LNCaP clone FGC (cell line): Measurements from ENCODE around the gene APOL2.
"Not testable (repeated sequence)": the region's sequence is repeated elsewhere in the genome, so short reads cannot be mapped to it uniquely, and the experiment has no call there.

Source experiments
- DNase-seq: peaks from one replicate; pipeline ENCODE4 v3.0.0-alpha.2; 2011; ENCODE audit warnings: low read depth
- H3K4me3 ChIP-seq: 2 replicates; pipeline ENCODE4 v1.5.1; 2011; ENCODE audit warnings: mild to moderate bottlenecking, low read depth, low read length, control low read depth
- TF ChIP-seq, protein P1 (sequence below): IDR thresholded peaks from 2 replicates; pipeline ENCODE4 v1.5.1; 2012; ENCODE audit warnings: mild to moderate bottlenecking; ENCODE audit not compliant: control insufficient read depth, insufficient read depth; ENCODE audit errors: extremely low read depth

APOL2 gene

DNA sequence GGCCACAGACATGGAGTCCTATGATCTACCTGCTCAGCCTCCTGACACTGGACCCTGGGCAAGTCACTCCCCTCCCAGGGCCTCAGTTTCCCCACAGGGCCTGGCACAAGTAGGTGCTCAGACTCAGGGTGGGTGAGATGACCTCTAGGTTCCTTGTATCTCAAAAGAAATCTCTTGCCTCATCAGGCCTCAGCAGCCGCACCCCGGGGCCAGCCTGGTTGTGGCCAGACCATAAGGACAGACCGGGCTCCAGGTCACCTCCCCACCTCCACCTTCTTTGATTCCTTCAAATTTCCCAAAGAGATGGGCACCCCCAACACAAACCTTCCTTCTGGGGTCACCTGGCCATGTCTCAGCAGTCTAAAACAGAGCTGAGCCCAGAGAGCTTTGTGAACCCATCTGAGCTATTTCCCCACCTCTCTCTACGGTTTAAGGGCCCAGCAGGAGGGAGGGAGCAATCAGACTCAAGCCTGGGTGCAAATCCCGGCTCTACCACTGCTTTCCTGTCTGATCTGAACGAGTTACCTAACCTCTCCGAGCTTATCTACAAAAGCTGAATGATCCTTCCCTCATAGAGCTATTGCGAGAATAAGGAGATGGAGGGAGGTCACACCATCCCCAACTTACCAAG lies 35.2 kb downstream of the APOL2 start:
- TF ChIP-seq, protein P1, sequence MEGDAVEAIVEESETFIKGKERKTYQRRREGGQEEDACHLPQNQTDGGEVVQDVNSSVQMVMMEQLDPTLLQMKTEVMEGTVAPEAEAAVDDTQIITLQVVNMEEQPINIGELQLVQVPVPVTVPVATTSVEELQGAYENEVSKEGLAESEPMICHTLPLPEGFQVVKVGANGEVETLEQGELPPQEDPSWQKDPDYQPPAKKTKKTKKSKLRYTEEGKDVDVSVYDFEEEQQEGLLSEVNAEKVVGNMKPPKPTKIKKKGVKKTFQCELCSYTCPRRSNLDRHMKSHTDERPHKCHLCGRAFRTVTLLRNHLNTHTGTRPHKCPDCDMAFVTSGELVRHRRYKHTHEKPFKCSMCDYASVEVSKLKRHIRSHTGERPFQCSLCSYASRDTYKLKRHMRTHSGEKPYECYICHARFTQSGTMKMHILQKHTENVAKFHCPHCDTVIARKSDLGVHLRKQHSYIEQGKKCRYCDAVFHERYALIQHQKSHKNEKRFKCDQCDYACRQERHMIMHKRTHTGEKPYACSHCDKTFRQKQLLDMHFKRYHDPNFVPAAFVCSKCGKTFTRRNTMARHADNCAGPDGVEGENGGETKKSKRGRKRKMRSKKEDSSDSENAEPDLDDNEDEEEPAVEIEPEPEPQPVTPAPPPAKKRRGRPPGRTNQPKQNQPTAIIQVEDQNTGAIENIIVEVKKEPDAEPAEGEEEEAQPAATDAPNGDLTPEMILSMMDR = no peak
- H3K4me3 ChIP-seq = no peak overlapping the region
- no peak for DNase-seq

DNA sequence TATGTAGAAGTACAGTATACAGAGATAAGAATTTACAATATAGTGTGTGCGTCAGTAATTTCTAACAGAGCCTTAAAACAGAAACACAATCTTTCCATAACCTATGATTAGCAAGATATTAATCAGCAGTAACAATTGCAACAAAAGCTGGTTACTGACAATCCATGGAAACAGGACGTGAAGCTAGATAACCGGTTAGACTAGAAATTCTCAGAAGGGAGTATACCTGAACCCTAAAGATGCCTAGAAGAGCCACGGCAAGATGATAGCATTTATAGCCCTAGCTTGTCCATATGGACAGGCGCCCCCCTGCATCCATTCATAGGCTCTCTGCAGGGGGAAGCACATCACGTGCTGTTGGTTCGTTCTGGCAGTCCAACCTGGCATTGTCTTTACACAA lies 35.9 kb downstream of the APOL2 start:
- H3K4me3 ChIP-seq = peak overlapping the region; percentile 22; the same call in 1 of the 2 replicates
- peak; percentile 52 for DNase-seq

DNA sequence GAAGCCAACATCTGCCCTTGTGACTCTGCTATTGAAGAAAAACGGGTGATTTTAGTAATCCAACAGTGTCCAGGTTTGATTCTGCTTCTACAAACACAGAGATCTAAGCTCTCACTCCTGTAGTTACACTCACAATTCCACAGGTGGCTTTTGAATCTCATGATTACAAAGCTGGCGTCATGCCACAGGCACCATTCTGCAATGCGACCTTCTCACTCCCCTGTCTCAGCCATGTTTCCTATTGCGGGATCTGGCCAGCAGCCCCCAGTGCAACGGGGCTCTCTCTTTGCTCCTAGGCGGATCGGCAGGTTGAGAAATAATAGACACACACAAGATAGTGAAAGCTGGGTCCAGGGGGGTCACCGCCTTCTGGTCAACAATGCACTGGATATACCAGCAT lies 36.4 kb downstream of the APOL2 start:
- H3K4me3 ChIP-seq = peak overlapping the region; percentile 22
- TF ChIP-seq, protein P1 = 0 out of 2 replicates have a peak, but pooled peaks have one; percentile 1
- DNase-seq = peak; percentile 58

DNA sequence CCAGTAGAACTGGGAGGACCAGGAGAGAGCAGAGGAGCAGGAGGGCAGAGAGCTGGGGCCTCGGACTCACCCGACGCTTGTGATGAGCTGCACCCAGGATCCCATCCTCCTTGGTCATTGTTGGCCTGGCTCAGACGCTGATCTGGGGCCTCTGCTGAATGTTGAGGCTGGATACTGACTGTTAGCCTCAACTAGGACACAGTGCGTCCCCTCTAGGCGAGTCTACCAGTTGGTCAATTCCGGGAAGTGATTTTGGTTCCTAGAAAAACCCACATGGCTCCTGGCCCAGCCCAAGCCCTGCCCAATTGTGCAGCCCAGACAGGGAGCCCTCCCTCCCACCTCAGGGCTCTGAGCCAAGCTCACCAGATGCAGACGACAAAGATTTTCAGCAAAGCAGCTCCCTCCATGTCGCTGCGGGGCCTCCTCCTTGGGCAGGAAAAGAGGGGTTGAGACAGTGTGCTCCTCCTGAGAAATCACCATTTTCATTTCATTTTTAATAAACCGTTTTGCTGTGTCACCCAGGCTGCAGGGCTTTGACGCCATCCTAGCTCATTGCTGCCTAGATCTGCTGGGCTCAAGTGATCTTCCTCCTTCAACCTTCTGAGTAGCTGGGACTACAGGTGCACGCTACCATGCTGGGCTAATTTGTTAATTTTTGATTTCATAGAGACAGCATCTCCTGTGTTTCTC lies 37.6 kb downstream of the APOL2 start, which contains the start of gene APOL4:
Gene APOL4 (minus strand): TSS at position 180 of the 690 bp plus-strand sequence. CDS start 75 bp downstream, at position 105.
- no peak for DNase-seq
- TF ChIP-seq, protein P1 = no peak

DNA sequence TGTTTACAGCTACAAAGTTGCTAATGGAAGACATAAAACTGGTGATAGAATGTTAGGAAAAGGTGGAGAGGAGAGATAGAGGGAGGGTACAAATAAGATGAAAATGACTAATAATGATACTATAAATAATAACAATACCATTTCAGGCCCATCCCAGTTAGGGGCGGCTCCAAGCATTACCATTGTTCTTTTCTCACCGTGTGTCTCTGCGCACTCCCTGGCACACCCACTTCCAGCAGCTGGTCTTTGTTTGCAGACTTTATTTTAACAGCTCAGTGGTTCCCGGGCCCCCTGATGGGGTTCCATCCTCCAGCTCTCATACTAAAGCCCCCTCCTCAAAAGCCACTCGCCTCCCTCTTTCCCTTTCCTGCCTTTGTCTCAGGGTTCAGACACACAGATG lies 38.3 kb downstream of the APOL2 start:
- not testable (repeated sequence) for DNase-seq, H3K4me3 ChIP-seq

More for the DNA sequence above, 37.6 kb downstream of the APOL2 start, which contains the start of gene APOL4:
- H3K4me3 ChIP-seq = no peak within 1 kb of the TSS; the same call in 1 of the 2 replicates

DNA sequence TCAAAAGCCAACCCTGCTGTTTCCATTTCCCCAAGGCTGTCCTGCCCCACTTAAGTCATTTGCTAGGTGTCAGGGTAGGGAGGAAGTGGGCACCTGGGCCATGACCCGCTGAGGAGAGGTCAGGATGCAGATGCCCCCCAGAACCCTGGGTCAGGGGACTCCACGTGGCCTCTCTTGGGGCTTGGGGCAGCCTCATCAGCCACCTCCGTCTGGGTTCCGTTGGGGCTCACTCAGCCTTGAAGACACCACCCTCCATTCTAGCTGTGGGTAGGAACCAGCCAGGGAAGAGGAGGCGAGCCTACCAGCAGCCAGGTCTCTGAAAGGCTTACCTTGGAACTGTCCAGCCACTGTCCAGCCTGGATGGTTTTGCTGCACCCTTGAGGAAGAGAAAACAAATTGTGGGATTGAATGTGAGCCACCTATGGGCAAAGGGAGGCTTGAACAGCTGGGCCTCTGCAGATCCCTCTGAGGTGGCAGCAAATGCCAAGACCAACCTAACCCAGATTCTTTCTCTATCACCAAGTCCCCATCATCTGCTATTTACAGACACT lies 40.3 kb downstream of the APOL2 start:
- TF ChIP-seq, protein P1 = no peak
- no peak for DNase-seq
- no peak overlapping the region for H3K4me3 ChIP-seq

DNA sequence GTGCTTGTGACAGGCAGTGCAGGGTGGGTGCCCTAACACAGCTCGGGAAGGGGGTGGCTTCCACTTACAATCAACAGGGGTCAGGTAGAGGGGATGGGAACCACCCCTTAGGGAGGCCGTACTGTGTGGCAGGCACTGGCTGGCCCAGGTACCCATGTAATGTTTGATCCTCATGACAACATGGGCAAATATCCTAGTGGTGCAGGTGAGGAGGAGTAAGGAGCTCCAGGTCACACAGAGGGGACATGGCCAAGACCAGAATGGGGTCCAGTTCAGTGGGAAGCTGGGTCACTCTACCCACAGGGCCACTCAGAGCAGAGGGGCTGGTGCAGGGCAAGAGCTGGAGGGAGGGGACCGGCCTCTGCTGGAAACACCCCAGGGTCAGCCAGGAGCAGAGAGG lies 40.8 kb downstream of the APOL2 start:
- TF ChIP-seq, protein P1 = no peak
- H3K4me3 ChIP-seq = no peak overlapping the region
- DNase-seq = no peak
